BE2C (cell line): ENCODE data around the gene GALNS.

Experiments used
- DNase-seq: peaks from one replicate; pipeline ENCODE4 v3.0.0-alpha.2; 2020
- H3K27me3 ChIP-seq: fragments of 250-450 bp; sonication (Bioruptor Pico); 2 replicates; pipeline ENCODE4 v1.5.1; 2020; ENCODE audit warnings: mild to moderate bottlenecking
- H3K36me3 ChIP-seq: fragments of 250-450 bp; sonication (Bioruptor Pico); 2 replicates; pipeline ENCODE4 v1.5.1; 2020; ENCODE audit warnings: mild to moderate bottlenecking
- H3K4me1 ChIP-seq: fragments of 250-450 bp; sonication (Bioruptor Pico); 2 replicates; pipeline ENCODE4 v1.5.1; 2020
- H3K4me3 ChIP-seq: 2 replicates; pipeline ENCODE4 v1.5.1; 2011; ENCODE audit warnings: low read depth, low read length
- H3K9me3 ChIP-seq: fragments of 250-450 bp; sonication (Bioruptor Pico); 2 replicates; pipeline ENCODE4 v1.5.1; 2020
- TF ChIP-seq, protein P1 (sequence below): IDR thresholded peaks from 2 replicates; pipeline ENCODE4 v1.5.1; 2012; ENCODE audit warnings: mild to moderate bottlenecking, low read depth, low read length

Gene GALNS

DNA sequence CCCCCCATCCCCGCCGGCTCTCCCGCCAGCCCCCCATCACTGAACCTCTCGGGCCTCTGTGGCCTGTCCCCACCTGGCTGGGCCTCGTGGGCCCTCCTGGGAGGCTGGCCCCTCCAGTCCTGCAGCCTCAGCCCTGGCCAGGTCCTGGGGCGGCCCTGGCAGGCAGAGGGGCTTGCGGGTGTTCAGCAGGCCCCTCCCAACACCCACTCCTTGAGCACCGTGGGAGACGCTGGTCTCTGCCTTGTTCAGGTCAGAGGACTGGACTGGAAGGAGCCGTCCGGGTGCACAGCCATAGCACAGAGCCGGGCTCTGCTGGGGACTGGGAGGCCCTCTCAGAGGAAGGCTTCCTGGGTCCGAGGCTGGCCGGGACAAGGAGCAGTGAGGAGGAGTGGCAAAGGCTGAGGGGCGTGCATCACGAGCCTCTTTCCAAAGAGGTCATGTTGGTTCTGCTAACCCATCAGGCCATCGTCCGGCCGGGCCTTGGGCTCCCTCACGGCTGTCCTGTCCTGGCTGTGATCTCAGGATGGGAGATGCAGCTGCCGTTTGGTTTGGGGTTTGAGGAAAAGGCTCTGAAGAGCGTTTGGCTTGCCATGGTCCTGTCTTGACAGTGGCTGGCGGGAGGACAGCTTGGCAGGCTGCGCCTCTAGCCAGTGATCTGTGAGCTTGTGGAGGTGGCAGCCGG is 16.0 kb upstream of the GALNS start:
- peaks cover 97% of the 10 kb centered on the region for H3K27me3 ChIP-seq
- H3K4me3 ChIP-seq, result no peak overlapping the region
- TF ChIP-seq, protein P1, sequence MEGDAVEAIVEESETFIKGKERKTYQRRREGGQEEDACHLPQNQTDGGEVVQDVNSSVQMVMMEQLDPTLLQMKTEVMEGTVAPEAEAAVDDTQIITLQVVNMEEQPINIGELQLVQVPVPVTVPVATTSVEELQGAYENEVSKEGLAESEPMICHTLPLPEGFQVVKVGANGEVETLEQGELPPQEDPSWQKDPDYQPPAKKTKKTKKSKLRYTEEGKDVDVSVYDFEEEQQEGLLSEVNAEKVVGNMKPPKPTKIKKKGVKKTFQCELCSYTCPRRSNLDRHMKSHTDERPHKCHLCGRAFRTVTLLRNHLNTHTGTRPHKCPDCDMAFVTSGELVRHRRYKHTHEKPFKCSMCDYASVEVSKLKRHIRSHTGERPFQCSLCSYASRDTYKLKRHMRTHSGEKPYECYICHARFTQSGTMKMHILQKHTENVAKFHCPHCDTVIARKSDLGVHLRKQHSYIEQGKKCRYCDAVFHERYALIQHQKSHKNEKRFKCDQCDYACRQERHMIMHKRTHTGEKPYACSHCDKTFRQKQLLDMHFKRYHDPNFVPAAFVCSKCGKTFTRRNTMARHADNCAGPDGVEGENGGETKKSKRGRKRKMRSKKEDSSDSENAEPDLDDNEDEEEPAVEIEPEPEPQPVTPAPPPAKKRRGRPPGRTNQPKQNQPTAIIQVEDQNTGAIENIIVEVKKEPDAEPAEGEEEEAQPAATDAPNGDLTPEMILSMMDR, result no peak
- no peaks in the 10 kb centered on the region for H3K9me3 ChIP-seq
- H3K36me3 ChIP-seq, result no peaks in the 10 kb centered on the region
- no peak for DNase-seq
- no peaks in the 10 kb centered on the region for H3K4me1 ChIP-seq

- no peaks in the 10 kb centered on the region for H3K36me3 ChIP-seq
- H3K27me3 ChIP-seq, result peaks cover 97% of the 10 kb centered on the region
- TF ChIP-seq, protein P1, result no peak
- no peak for DNase-seq
- H3K4me3 ChIP-seq, result no peak overlapping the region
- no peaks in the 10 kb centered on the region for H3K9me3 ChIP-seq
- H3K4me1 ChIP-seq, result no peaks in the 10 kb centered on the region
Measured at GRCh38 chr16:88871730-88872416, 15.1 kb upstream of the GALNS start.

- H3K4me1 ChIP-seq, result no peaks in the 10 kb centered on the region
- H3K4me3 ChIP-seq, result no peak overlapping the region
- peaks cover 97% of the 10 kb centered on the region for H3K27me3 ChIP-seq
- H3K36me3 ChIP-seq, result no peaks in the 10 kb centered on the region
- no peaks in the 10 kb centered on the region for H3K9me3 ChIP-seq
- DNase-seq, result no peak
- TF ChIP-seq, protein P1, result no peak
Measured at GRCh38 chr16:88871349-88871702, 14.6 kb upstream of the GALNS start.

GRCh38 chr16:88870608-88871348 is 14.0 kb upstream of the GALNS start:
- TF ChIP-seq, protein P1, result no peak
- H3K4me1 ChIP-seq, result no peaks in the 10 kb centered on the region
- no peaks in the 10 kb centered on the region for H3K9me3 ChIP-seq
- H3K27me3 ChIP-seq, result peaks cover 97% of the 10 kb centered on the region
- H3K4me3 ChIP-seq, result no peak overlapping the region
- H3K36me3 ChIP-seq, result no peaks in the 10 kb centered on the region
- DNase-seq, result no peak

DNA sequence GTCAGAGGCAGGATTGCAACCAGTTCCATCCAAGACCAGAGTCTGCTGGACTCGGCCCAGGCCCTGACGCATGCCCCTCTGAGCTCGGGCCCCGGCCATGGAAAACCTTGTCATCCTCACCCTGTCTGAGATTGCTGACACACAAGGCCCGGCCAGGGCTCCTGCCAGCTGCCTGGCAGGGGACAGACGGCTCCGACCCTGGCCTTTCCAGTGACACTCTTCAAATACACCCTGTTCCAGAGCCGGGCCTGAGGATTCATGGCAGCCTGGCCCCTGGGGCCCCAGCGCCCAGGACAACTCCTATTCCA is 12.9 kb upstream of the GALNS start:
- peaks cover 88% of the 10 kb centered on the region for H3K27me3 ChIP-seq
- no peaks in the 10 kb centered on the region for H3K36me3 ChIP-seq
- no peak overlapping the region for H3K4me3 ChIP-seq
- no peak for DNase-seq
- no peaks in the 10 kb centered on the region for H3K4me1 ChIP-seq
- TF ChIP-seq, protein P1, result no peak
- H3K9me3 ChIP-seq, result no peaks in the 10 kb centered on the region
